Measurements from ENCODE around the gene RLBP1. TPM values are rescaled to one million over a fixed set of nuclear protein-coding genes. Genes with fewer than 3 reads are reported as not detected.
"Not testable (repeated sequence)": the region's sequence is repeated elsewhere in the genome, so short reads cannot be mapped to it uniquely, and the experiment has no call there.

Gene RLBP1
- total RNA-seq (2013; cell fraction: nucleolus; rRNA removed) = not detected in 2 replicates
- 0.06 and 0.44 TPM in 2 replicates for total RNA-seq (2014; rRNA removed)
- not detected in 2 replicates for total RNA-seq (2014; rRNA removed; fragmentation: Illumina TruSeq; extraction: Trizol)
- not detected in 2 replicates for total RNA-seq (2021)
- not detected for polyA plus RNA-seq (2011; ENCODE audit: low read depth)
- not detected in 2 replicates for polyA plus RNA-seq (2011; rRNA removed)
- polyA plus RNA-seq (2011; cell fraction: cytosol; rRNA removed) = 0.03 and 0.07 TPM in 2 replicates
- polyA plus RNA-seq (2011; cell fraction: nucleus; rRNA removed) = not detected in 2 replicates
- polyA plus RNA-seq (2012) = not detected in 2 replicates
- 0.40 TPM in 1 of 2 replicates, not detected in the other for polyA plus RNA-seq (2014; fragmentation: Illumina TruSeq; extraction: Trizol)
- polyA plus RNA-seq (2014; fragmentation: Nextera tagmentation; extraction: Ambion mirVana) = not detected
- polyA plus RNA-seq (2014; rRNA removed) = not detected in 2 replicates
- not detected for polyA plus RNA-seq (2016; fragmentation: Nextera tagmentation; extraction: Ambion mirVana)
- not detected in 2 replicates for polyA minus RNA-seq (2011; rRNA and poly(A)+ RNA removed)
- not detected in 2 replicates for polyA minus RNA-seq (2011; cell fraction: cytosol; rRNA and poly(A)+ RNA removed)
- polyA minus RNA-seq (2011; cell fraction: nucleus; rRNA and poly(A)+ RNA removed) = not detected in 2 replicates
- Bru-seq, nascent RNA = not detected
- percentile 12 among the genes with signal in this experiment for BruChase-seq, experiment 1, labeled RNA remaining after a 6-hour chase
- BruChase-seq, experiment 2, labeled RNA remaining after a 2-hour chase = not detected
- long read RNA-seq, experiment 1 = 0 reads
- long read RNA-seq, experiment 2 = 0 reads

- FAIRE-seq (no peak), DNase-seq (ENCODE audit: low read depth, low spot score) (no peak), ATAC-seq (peak; percentile 30)
- Histone ChIP-seq H4K20me1 (ENCODE audit: control insufficient read depth, insufficient read depth) (no peaks in the 10 kb centered on the region), H3K27me3 (replicated peaks in 1 of 2; ENCODE audit: control insufficient read depth in 2 of 2, insufficient read depth in 2 of 2, low read length in 1 of 2) (no peaks in the 10 kb centered on the region), H3K4me1 (ENCODE audit: control insufficient read depth, insufficient read depth, low read length) (no peaks in the 10 kb centered on the region), H3K79me2 (ENCODE audit: control insufficient read depth, insufficient read depth, low read length) (no peaks in the 10 kb centered on the region), H3K9me3 (replicated peaks; ENCODE audit: control insufficient read depth, insufficient read depth, low read length) (no peaks in the 10 kb centered on the region), H2AFZ (ENCODE audit: control insufficient read depth, low read depth, low read length) (no peak within 1 kb of the TSS), H3K36me3 (ENCODE audit: control insufficient read depth in 2 of 2, insufficient read depth in 2 of 2, low read length in 1 of 2) (no peaks in the 10 kb centered on the region), H3K4me3 (no peak within 1 kb of the TSS), H3K27ac (ENCODE audit: control insufficient read depth, insufficient read depth) (no peak within 1 kb of the TSS), H3K9ac (ENCODE audit: control insufficient read depth, insufficient read depth, low read length) (no peak within 1 kb of the TSS), H3K4me2 (ENCODE audit: control insufficient read depth, insufficient read depth) (no peak within 1 kb of the TSS)
- TF ChIP-seq IKZF1 (conservative IDR thresholded peaks at IDR 0.05) (0 out of 2 replicates have a peak, but pooled peaks have one; percentile 18), JUND (IDR thresholded peaks at IDR 0.05; ENCODE audit: low read depth, low read length) (no peak)
- intact Hi-C loops (cut with micrococcal nuclease; ENCODE audit: unreplicated experiment) = no loop called here
- BruUV-seq (replicated peaks) = no TSS peak
- in situ Hi-C loops (cut with MboI) = no loop called here
- SMC1A ChIA-PET (ENCODE audit: uncharacterized antibody, unreplicated experiment) = interaction anchor here (0.6 kb wide), 1 partner anchor 84 kb away, joined by 3 read pairs; no protein-coding TSS in a partner anchor
- RAD21 ChIA-PET (ENCODE audit: unreplicated experiment) = interaction anchor here (0.7 kb wide), 1 partner anchor 747 kb away, joined by 3 read pairs; no protein-coding TSS in a partner anchor
- WGBS (ENCODE audit: insufficient coverage, insufficient replicate concordance, low lambda C conversion rate, missing lambda C conversion rate) = 38% methylated on average over 11 of the region's 11 CpGs
- CTCF ChIA-PET = interaction anchor here (0.5 to 3.1 kb wide), 3 partner anchors 15 to 181 kb away, joined by 3 to 15 read pairs (median 3); no protein-coding TSS in a partner anchor
- POLR2A ChIA-PET = interaction anchor here (0.6 kb wide), 1 partner anchor 277 kb away, joined by 3 read pairs; no protein-coding TSS in a partner anchor
Observed at GRCh38 chr15:89221543-89221942, at the start of gene RLBP1. Gene RLBP1 (minus strand): TSS chr15:89221579. CDS start chr15:89218975, 2,604 bp downstream.

GRCh38 chr15:89250142-89250541, 28.8 kb upstream of the RLBP1 start:
- H4K20me1 ChIP-seq (ENCODE audit: control insufficient read depth, insufficient read depth); H3K4me2 ChIP-seq (ENCODE audit: control insufficient read depth, insufficient read depth); H2AFZ ChIP-seq (ENCODE audit: control insufficient read depth, low read depth, low read length); in situ Hi-C loops (cut with MboI); H3K9ac ChIP-seq (ENCODE audit: control insufficient read depth, insufficient read depth, low read length); H3K4me1 ChIP-seq (ENCODE audit: control insufficient read depth, insufficient read depth, low read length); BruUV-seq (replicated peaks); H3K9me3 ChIP-seq (replicated peaks; ENCODE audit: control insufficient read depth, insufficient read depth, low read length); H3K4me3 ChIP-seq; H3K27ac ChIP-seq (ENCODE audit: control insufficient read depth, insufficient read depth); ATAC-seq; SMC1A ChIA-PET (ENCODE audit: uncharacterized antibody, unreplicated experiment); H3K27me3 ChIP-seq (replicated peaks in 1 of 2; ENCODE audit: control insufficient read depth in 2 of 2, insufficient read depth in 2 of 2, low read length in 1 of 2); POLR2A ChIA-PET; DNase-seq (ENCODE audit: low read depth, low spot score); intact Hi-C loops (cut with micrococcal nuclease; ENCODE audit: unreplicated experiment); RAD21 ChIA-PET (ENCODE audit: unreplicated experiment); FAIRE-seq: not testable (repeated sequence)
- 99% methylated on average over 5 of the region's 5 CpGs for WGBS (ENCODE audit: insufficient coverage, insufficient replicate concordance, low lambda C conversion rate, missing lambda C conversion rate)
- peaks cover 27% of the 10 kb centered on the region for H3K79me2 ChIP-seq (ENCODE audit: control insufficient read depth, insufficient read depth, low read length)
- CTCF ChIA-PET = interaction anchor here (1.0 kb wide), 1 partner anchor 150 kb away, joined by 4 read pairs; no protein-coding TSS in a partner anchor
- H3K36me3 ChIP-seq (ENCODE audit: control insufficient read depth in 2 of 2, insufficient read depth in 2 of 2, low read length in 1 of 2) = peaks cover 3 to 16% of the 10 kb centered on the region in 2 experiments
